Smooth muscle cell (in vitro differentiated cells): ENCODE data around the gene PAWR. TPM values are rescaled to one million over a fixed set of nuclear protein-coding genes. Genes with fewer than 3 reads are reported as not detected.

ENCODE experiments used
- DNase-seq: peaks from one replicate; lab custom pipeline; 2025; ENCODE audit not compliant: unreplicated experiment; lab: John Stamatoyannopoulos, UW
- H2AFZ ChIP-seq: fragments of 200-600 bp; sonication (generic); 2 replicates; pipeline ENCODE4 v1.6.0; 2016; ENCODE audit warnings: antibody characterized with exemption, low read depth, mild to moderate bottlenecking
- H3F3A ChIP-seq: fragments of 200-600 bp; sonication (generic); 2 replicates; pipeline ENCODE4 v1.6.0; 2017; ENCODE audit warnings: antibody characterized with exemption, low read depth
- H3K27ac ChIP-seq: fragments of 200-600 bp; sonication (generic); 2 replicates; pipeline ENCODE4 v1.5.1; 2016; ENCODE audit warnings: low read depth, mild to moderate bottlenecking
- H3K27me3 ChIP-seq: fragments of 200-600 bp; sonication (generic); 2 replicates; pipeline ENCODE4 v1.6.1; 2016; ENCODE audit warnings: low read depth, mild to moderate bottlenecking
- H3K36me3 ChIP-seq: fragments of 200-600 bp; sonication (generic); 2 replicates; pipeline ENCODE4 v1.5.1; 2016; ENCODE audit warnings: low read depth
- H3K4me1 ChIP-seq: fragments of 200-600 bp; sonication (generic); 2 replicates; pipeline ENCODE4 v1.5.1; 2016; ENCODE audit warnings: low read depth
- H3K4me2 ChIP-seq: fragments of 200-600 bp; sonication (generic); 2 replicates; pipeline ENCODE4 v1.6.0; 2016; ENCODE audit warnings: mild to moderate bottlenecking
- H3K4me3 ChIP-seq: fragments of 200-600 bp; sonication (generic); 2 replicates; pipeline ENCODE4 v1.5.1; 2016; ENCODE audit warnings: mild to moderate bottlenecking
- H3K79me2 ChIP-seq: fragments of 200-600 bp; sonication (generic); 2 replicates; pipeline ENCODE4 v1.6.0; 2016; ENCODE audit warnings: low read depth, mild to moderate bottlenecking
- H3K9ac ChIP-seq: fragments of 200-600 bp; sonication (generic); 2 replicates; pipeline ENCODE4 v1.6.0; 2016; ENCODE audit warnings: low read depth
- H3K9me3 ChIP-seq: fragments of 200-600 bp; sonication (generic); replicated peaks from 2 replicates; pipeline ENCODE4 v1.5.1; 2016; ENCODE audit warnings: low read depth
- H4K20me1 ChIP-seq: fragments of 200-600 bp; sonication (generic); 2 replicates; pipeline ENCODE4 v1.6.0; 2016; ENCODE audit warnings: low read depth
- WGBS: methylation state at CpG from one replicate; pipeline ENCODE4 v1.1.7; 2016; ENCODE audit warnings: low lambda C conversion rate; 5-methylcytosine and 5-hydroxymethylcytosine counted together
- polyA plus RNA-seq: library from polyadenylated mRNA; unstranded; fragments of >200 nt; fragmentation: Nextera tagmentation; extraction: Ambion mirVana; gene quantifications from 2 replicates; pipeline ENCODE4 v1.2.1, GENCODE V29; 2016
- total RNA-seq: library from RNA; depleted of rRNA; stranded (reverse); fragments of >200 nt; gene quantifications from 2 replicates; pipeline ENCODE4 v1.2.3, GENCODE V29; 2014
- TF ChIP-seq, protein P1 (sequence below): fragments of 200-600 bp; sonication (generic); IDR thresholded peaks from 2 replicates; pipeline ENCODE4 v1.5.1; 2017; ENCODE audit warnings: borderline replicate concordance, mild to moderate bottlenecking, antibody characterized with exemption; ENCODE audit not compliant: insufficient read depth, poor library complexity, severe bottlenecking

The PAWR gene
- total and polyA plus RNA-seq, 2 experiments from 2014 or later, result 33.1 to 45.4 TPM

DNA sequence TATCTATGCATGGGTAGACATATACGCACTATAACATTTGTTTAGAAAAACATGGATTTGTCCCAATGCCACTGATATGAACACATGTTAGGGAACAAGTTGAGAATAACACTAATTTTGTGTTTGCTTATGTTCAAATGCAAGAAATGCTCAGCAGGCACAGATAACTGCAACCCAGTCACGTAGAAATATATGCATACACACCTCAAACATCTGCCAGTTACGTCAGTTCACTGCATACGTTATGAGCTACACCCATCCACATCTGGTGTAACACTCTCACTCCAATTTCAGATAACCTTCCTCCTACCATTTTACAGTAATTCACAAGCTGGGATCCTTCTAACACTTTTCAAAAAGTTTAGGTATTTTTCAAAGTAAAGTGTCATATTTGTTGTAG lies 10.7 kb downstream of the PAWR start:
- Histone ChIP-seq H3K9me3 (no peaks in the 10 kb centered on the region), H2AFZ (no peak overlapping the region), H4K20me1 (peaks cover 79% of the 10 kb centered on the region), H3K79me2 (peaks cover 98% of the 10 kb centered on the region), H3F3A (no peaks in the 10 kb centered on the region), H3K27me3 (no peaks in the 10 kb centered on the region), H3K9ac (no peak overlapping the region), H3K4me1 (peaks cover 7% of the 10 kb centered on the region), H3K4me3 (no peak overlapping the region), H3K27ac (no peak overlapping the region), H3K36me3 (no peaks in the 10 kb centered on the region), H3K4me2 (no peak overlapping the region)
- WGBS, result 91% methylated on average over 4 of the region's 4 CpGs
- DNase-seq, result no peak
- TF ChIP-seq, protein P1, sequence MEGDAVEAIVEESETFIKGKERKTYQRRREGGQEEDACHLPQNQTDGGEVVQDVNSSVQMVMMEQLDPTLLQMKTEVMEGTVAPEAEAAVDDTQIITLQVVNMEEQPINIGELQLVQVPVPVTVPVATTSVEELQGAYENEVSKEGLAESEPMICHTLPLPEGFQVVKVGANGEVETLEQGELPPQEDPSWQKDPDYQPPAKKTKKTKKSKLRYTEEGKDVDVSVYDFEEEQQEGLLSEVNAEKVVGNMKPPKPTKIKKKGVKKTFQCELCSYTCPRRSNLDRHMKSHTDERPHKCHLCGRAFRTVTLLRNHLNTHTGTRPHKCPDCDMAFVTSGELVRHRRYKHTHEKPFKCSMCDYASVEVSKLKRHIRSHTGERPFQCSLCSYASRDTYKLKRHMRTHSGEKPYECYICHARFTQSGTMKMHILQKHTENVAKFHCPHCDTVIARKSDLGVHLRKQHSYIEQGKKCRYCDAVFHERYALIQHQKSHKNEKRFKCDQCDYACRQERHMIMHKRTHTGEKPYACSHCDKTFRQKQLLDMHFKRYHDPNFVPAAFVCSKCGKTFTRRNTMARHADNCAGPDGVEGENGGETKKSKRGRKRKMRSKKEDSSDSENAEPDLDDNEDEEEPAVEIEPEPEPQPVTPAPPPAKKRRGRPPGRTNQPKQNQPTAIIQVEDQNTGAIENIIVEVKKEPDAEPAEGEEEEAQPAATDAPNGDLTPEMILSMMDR, result no peak

DNA sequence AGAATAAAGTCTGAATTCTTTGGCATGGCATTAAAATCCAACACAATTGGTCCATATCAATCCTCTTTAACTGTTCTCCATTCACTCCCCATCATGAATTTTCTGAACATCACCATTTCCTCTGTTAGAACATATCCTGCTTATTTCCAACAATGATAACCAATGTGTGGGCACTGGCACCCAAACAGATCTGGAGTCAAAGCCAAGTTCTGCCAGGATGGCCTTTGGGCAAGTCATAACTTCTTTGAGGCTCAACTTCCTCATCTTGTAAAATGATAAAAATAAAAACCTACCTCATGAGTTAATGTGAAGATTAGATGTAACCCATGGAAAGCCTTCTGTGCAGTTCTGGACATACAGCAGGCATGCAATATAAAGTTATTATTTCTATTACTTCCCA lies 12.5 kb downstream of the PAWR start:
- no peak overlapping the region for H3K4me3 ChIP-seq
- no peak overlapping the region for H2AFZ ChIP-seq
- H3K4me1 ChIP-seq, result peaks cover 7% of the 10 kb centered on the region
- no peak overlapping the region for H3K9ac ChIP-seq
- no peak for DNase-seq
- H3K27me3 ChIP-seq, result no peaks in the 10 kb centered on the region
- TF ChIP-seq, protein P1, result no peak
- peaks cover 87% of the 10 kb centered on the region for H4K20me1 ChIP-seq
- no peaks in the 10 kb centered on the region for H3K9me3 ChIP-seq
- H3K36me3 ChIP-seq, result no peaks in the 10 kb centered on the region
- H3F3A ChIP-seq, result no peaks in the 10 kb centered on the region
- H3K4me2 ChIP-seq, result no peak overlapping the region
- peaks cover 98% of the 10 kb centered on the region for H3K79me2 ChIP-seq
- H3K27ac ChIP-seq, result no peak overlapping the region

DNA sequence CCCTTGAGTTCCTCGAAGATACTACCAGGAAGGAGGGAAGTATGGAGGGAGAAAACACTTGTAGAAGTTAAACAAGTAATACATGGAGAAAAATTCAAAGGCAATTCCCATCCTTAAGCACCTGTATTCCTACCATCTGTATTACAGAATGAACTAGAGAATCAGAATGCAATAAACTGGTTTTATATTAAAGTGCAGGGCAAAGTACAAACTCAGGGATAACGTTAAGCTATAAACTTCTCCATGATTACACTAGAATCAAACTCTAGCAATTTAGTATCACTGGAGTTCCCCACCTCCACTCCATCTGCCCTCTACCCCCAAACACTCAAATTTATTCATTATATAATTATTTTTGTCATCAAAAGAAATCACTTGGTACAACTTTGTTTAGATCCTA lies 13.1 kb downstream of the PAWR start:
- Histone ChIP-seq H3K9me3 (no peaks in the 10 kb centered on the region), H2AFZ (no peak overlapping the region), H3K27me3 (no peaks in the 10 kb centered on the region), H3K79me2 (peaks cover 98% of the 10 kb centered on the region), H3K36me3 (no peaks in the 10 kb centered on the region), H3K4me3 (no peak overlapping the region), H4K20me1 (peaks cover 89% of the 10 kb centered on the region), H3K4me1 (peaks cover 7% of the 10 kb centered on the region), H3K4me2 (no peak overlapping the region), H3K27ac (no peak overlapping the region), H3F3A (no peaks in the 10 kb centered on the region), H3K9ac (no peak overlapping the region)
- 96% methylated on average over 2 of the region's 2 CpGs for WGBS
- DNase-seq, result no peak
- TF ChIP-seq, protein P1, result no peak

- Histone ChIP-seq H3K79me2 (peaks cover 98% of the 10 kb centered on the region), H4K20me1 (peaks cover 89% of the 10 kb centered on the region), H3K36me3 (no peaks in the 10 kb centered on the region), H2AFZ (no peak overlapping the region), H3K9ac (no peak overlapping the region), H3K27me3 (no peaks in the 10 kb centered on the region), H3F3A (no peaks in the 10 kb centered on the region), H3K4me2 (no peak overlapping the region), H3K4me3 (no peak overlapping the region), H3K9me3 (no peaks in the 10 kb centered on the region), H3K4me1 (peaks cover 7% of the 10 kb centered on the region), H3K27ac (no peak overlapping the region)
- TF ChIP-seq, protein P1, result no peak
- no peak for DNase-seq
- WGBS, result 94% methylated on average over 2 of the region's 2 CpGs
Measured at GRCh38 chr12:79676579-79676978, 14.2 kb downstream of the PAWR start.
